Breast epithelium (tissue), 4 donors: ENCODE results near the gene GRIA4. TPM values are rescaled to one million over a fixed set of nuclear protein-coding genes. Genes with fewer than 3 reads are reported as not detected.
"Not testable (repeated sequence)": the region's sequence is repeated elsewhere in the genome, so short reads cannot be mapped to it uniquely, and the experiment has no call there.

Experiments
- DNase-seq, 2 donors: peaks; one replicate each; pipeline ENCODE4 v3.0.0-alpha.2; 2019; ENCODE audit warnings: low spot score in 2 of 2
- H3K27ac ChIP-seq, 2 donors: fragments of 200-600 bp; sonication (generic) in 1 of 2; one replicate each; pipeline ENCODE4 v1.5.1; 2016 to 2019; ENCODE audit warnings: mild to moderate bottlenecking in 1 of 2
- H3K27me3 ChIP-seq, 2 donors: fragments of 200-600 bp; sonication (generic) in 1 of 2; one replicate each; pipeline versions ENCODE4 v1.5.1 to v1.6.0; 2017 to 2019; ENCODE audit warnings: control low read depth in 1 of 2, mild to moderate bottlenecking in 1 of 2
- H3K36me3 ChIP-seq: fragments of 200-600 bp; one replicate; pipeline ENCODE4 v1.5.1; 2019
- H3K4me1 ChIP-seq, 2 donors: fragments of 200-600 bp; sonication (generic); one replicate each; pipeline ENCODE4 v1.5.1; 2016 to 2019; ENCODE audit warnings: control low read depth in 1 of 2
- H3K4me3 ChIP-seq, 3 donors: fragments of 200-600 bp; sonication (generic); 1 replicate in 2 of 3; 2 replicates in 1 of 3; pipeline ENCODE4 v1.5.1; 2016 to 2019; ENCODE audit warnings: mild to moderate bottlenecking in 3 of 3, moderate library complexity in 2 of 3
- H3K9me3 ChIP-seq, 2 donors: fragments of 200-600 bp; sonication (generic) in 1 of 2; one replicate each; pipeline ENCODE4 v1.5.1; 2016 to 2019; ENCODE audit warnings: control low read depth in 1 of 2
- POLR2A ChIP-seq: fragments of 450-650 bp; IDR thresholded peaks from one replicate; pipeline ENCODE4 v1.6.1; 2016; ENCODE audit warnings: antibody characterized with exemption, mild to moderate bottlenecking, moderate library complexity
- POLR2AphosphoS5 ChIP-seq, 3 donors: sonication (generic); formaldehyde crosslinking; IDR thresholded peaks; one replicate each; pipeline ENCODE4 v1.6.1; 2017; ENCODE audit warnings: antibody characterized with exemption in 3 of 3
- intact Hi-C: fragments of 100-400 bp; cut with DNase I; formaldehyde crosslinking; loops from one replicate; pipeline ENCODE4 v1.15.1; 2023; ENCODE audit warnings: low total_unique reads
- total RNA-seq, 3 donors: library from RNA; depleted of rRNA; stranded (reverse); fragments of >200 nt; gene quantifications; one replicate each; pipeline ENCODE4 v1.1.0, GENCODE V29; 2016
- TF ChIP-seq, protein P1 (sequence below), 3 donors: fragments of 450-650 bp; IDR thresholded peaks; one replicate each; pipeline ENCODE4 v1.5.1; 2016 to 2017; ENCODE audit warnings: antibody characterized with exemption in 3 of 3, mild to moderate bottlenecking in 3 of 3, moderate library complexity in 3 of 3

Gene GRIA4
- total RNA-seq, 3 donors from 2014 or later = 14.1 to 27.7 TPM; not detected in 1

DNA sequence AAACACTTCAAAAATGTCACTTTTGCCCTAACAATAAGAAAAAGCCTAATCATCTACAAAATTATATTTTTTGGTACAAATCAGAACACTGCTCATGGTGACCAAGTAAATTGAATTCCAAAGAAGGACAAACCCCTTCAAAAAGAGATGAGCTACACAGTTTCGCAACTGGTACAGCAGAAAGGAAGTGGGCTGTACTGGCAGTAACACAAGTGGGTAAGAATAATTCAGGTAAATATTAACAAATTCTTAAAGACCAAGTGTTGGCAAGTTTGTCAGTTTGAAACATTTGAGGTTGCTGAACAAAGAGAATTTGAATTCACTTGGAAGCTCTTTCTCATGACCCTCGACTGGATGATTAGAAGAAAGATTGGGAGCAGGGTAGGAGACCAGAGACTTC, 376.7 kb downstream of the GRIA4 start:
- Histone ChIP-seq H3K4me1 (no peaks in the 10 kb centered on the region), H3K36me3 (no peaks in the 10 kb centered on the region), H3K4me3 (no peak overlapping the region), H3K9me3 (no peaks in the 10 kb centered on the region), H3K27me3 (no peaks in the 10 kb centered on the region), H3K27ac (no peak overlapping the region)
- no peak for TF ChIP-seq POLR2A
- TF ChIP-seq, protein P1, sequence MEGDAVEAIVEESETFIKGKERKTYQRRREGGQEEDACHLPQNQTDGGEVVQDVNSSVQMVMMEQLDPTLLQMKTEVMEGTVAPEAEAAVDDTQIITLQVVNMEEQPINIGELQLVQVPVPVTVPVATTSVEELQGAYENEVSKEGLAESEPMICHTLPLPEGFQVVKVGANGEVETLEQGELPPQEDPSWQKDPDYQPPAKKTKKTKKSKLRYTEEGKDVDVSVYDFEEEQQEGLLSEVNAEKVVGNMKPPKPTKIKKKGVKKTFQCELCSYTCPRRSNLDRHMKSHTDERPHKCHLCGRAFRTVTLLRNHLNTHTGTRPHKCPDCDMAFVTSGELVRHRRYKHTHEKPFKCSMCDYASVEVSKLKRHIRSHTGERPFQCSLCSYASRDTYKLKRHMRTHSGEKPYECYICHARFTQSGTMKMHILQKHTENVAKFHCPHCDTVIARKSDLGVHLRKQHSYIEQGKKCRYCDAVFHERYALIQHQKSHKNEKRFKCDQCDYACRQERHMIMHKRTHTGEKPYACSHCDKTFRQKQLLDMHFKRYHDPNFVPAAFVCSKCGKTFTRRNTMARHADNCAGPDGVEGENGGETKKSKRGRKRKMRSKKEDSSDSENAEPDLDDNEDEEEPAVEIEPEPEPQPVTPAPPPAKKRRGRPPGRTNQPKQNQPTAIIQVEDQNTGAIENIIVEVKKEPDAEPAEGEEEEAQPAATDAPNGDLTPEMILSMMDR (IDR thresholded peaks at IDR 0.05) = no peak
- TF ChIP-seq POLR2AphosphoS5 (IDR thresholded peaks at IDR 0.05) = no peak
- intact Hi-C loops = no loop called here
- DNase-seq = no peak

DNA sequence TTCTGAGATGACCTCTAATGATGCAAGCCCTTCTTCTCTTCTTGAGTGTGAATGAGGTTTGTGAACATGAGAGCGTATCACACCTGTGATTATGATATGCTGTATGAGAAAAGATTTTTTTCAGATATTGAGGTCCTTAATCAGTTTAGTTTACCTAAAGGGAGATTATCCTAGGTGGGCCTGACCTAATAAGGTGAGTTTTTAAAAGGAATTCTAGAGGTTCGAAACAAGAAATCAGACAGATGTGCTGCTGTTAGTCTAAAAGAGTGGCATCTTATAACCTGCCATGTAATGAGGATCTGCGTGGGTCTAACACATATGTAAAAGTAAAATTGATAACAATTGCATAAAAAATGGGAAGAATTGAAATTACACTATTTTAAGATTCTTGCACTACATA, 378.3 kb downstream of the GRIA4 start:
- Histone ChIP-seq H3K4me1 (no peaks in the 10 kb centered on the region), H3K27ac (no peak overlapping the region), H3K27me3 (no peaks in the 10 kb centered on the region), H3K9me3 (peaks cover 0 to 2% of the 10 kb centered on the region in 2 donors), H3K4me3 (no peak overlapping the region), H3K36me3 (no peaks in the 10 kb centered on the region)
- DNase-seq = no peak
- intact Hi-C loops = no loop called here
- TF ChIP-seq, protein P1 (IDR thresholded peaks at IDR 0.05) = no peak
- no peak for TF ChIP-seq POLR2A

DNA sequence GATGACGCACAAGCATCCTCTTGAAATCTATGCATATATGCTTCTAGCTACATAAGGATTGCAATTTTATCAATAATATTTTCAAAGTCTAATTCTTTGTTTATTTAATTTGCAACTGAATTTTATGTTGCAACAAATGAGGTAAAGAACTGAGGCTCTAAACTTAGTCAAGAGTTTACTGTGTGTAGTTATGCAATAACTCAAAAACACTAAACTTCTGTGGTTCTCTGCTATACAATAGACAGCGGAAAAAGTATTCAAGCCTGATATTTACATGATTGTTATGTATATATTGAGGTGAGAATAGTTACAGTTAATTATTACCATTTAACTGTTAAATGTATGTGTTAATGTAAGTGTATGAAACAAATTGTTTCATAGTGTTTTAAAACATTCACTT, 379.3 kb downstream of the GRIA4 start:
- H3K4me3 ChIP-seq = no peak overlapping the region
- no peaks in the 10 kb centered on the region for H3K4me1 ChIP-seq
- TF ChIP-seq POLR2A (no peak), POLR2AphosphoS5 (IDR thresholded peaks at IDR 0.05) (no peak)
- TF ChIP-seq, protein P1 (IDR thresholded peaks at IDR 0.05) = no peak
- peaks cover 0 to 6% of the 10 kb centered on the region in 2 donors for H3K9me3 ChIP-seq
- H3K27ac ChIP-seq = no peak overlapping the region
- H3K36me3 ChIP-seq = no peaks in the 10 kb centered on the region
- no peak for DNase-seq
- intact Hi-C loops = no loop called here
- H3K27me3 ChIP-seq = no peaks in the 10 kb centered on the region

DNA sequence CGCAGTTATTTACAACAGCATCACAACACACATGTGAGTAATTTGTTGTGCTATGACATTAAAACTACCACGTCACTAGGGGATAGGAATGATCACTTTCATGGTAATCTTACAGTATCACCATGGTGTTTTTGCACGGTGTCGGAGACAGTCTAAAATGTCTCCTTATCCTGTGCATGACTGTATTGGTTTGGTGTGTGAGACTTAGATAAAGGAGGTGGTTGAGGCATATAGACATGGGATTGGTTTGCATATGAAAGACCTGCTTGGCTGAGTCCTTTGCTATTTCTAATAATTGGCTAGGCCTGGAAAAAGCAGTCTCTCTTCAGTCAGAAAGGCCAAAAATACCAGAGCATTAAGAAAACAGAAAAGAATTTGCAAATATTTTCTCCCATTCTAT, 382.0 kb downstream of the GRIA4 start:
- DNase-seq = no peak
- no peaks in the 10 kb centered on the region for H3K36me3 ChIP-seq
- TF ChIP-seq POLR2A (no peak), POLR2AphosphoS5 (IDR thresholded peaks at IDR 0.05) (no peak)
- TF ChIP-seq, protein P1 (IDR thresholded peaks at IDR 0.05) = no peak
- no peak overlapping the region for H3K4me3 ChIP-seq
- H3K27ac ChIP-seq = no peak overlapping the region
- no peaks in the 10 kb centered on the region for H3K4me1 ChIP-seq
- intact Hi-C loops = no loop called here
- no peaks in the 10 kb centered on the region for H3K27me3 ChIP-seq
- peaks cover 0 to 6% of the 10 kb centered on the region in 2 donors for H3K9me3 ChIP-seq

DNA sequence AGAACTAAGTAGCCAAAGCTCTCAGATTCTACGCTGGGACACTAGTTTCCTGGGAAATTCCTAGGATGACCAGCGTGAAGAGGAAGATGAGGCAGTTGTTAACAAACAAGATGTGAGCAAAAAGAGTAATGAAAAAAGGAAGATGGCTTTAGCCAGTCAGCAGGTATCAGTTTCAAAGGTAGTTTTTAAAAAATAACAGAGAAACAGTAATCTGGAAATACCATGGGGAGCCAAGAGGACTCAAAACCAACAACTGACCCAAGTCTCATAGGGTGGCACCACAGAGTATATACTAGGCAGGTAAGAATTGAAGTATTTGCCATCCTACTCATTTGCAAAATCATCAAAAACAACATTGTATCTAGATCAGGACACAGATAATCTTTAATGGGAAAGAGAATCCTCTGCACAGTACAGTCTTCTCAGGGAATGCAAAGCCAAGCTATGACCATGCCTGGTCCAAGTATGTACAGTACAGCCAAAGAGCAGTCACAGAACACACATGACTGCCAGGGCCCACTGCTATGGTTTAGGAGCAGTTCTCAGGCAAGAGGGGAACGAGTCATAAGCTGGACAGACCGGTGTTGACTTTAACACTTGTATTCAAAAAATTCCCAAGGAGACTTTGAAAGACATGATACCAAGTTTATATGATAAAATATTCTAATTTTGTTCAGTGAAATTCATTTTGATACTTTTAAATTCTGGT, 391.6 kb downstream of the GRIA4 start:
- DNase-seq = no peak
- Histone ChIP-seq H3K36me3 (no peaks in the 10 kb centered on the region), H3K4me1 (no peaks in the 10 kb centered on the region), H3K9me3 (peaks cover 8 to 16% of the 10 kb centered on the region in 2 donors), H3K27ac (no peak overlapping the region), H3K4me3 (no peak overlapping the region), H3K27me3 (no peaks in the 10 kb centered on the region)
- intact Hi-C loops = no loop called here
- TF ChIP-seq, protein P1 (IDR thresholded peaks at IDR 0.05) = no peak
- TF ChIP-seq POLR2A = no peak

DNA sequence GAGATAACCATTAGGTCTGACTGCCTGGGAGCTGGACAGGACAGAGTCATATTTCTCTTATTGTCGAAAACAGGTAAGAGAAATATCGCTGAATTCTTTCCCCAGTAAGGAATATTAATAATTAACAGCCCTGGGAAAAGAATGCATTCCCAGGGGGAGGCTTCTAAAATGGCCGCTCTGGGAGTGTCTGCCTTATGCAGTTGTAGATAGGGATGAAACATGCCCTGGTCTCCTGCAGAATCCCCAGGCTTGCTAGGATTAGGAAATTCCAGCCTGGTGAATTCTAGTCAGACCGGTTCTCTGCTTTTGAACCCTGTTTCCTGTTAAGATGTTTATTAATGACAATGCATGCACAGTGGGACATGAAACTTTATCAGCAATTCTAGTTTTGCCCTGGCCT, 393.2 kb downstream of the GRIA4 start:
- H3K27ac ChIP-seq, H3K36me3 ChIP-seq, H3K27me3 ChIP-seq, H3K4me3 ChIP-seq, H3K4me1 ChIP-seq, DNase-seq, intact Hi-C loops: not testable (repeated sequence)
- H3K9me3 ChIP-seq = peaks cover 8 to 16% of the 10 kb centered on the region in 2 donors
